H9 (cell line): ENCODE results near the gene ZNF658. TPM values are rescaled to one million over a fixed set of nuclear protein-coding genes. Genes with fewer than 3 reads are reported as not detected.
"Not testable (repeated sequence)": the region's sequence is repeated elsewhere in the genome, so short reads cannot be mapped to it uniquely, and the experiment has no call there.

Experiments used
- DNase-seq: peaks from one replicate; pipeline ENCODE4 v3.0.0-alpha.2; 2017
- H2AFZ ChIP-seq: one replicate; pipeline ENCODE4 v1.6.1; 2013; ENCODE audit warnings: mild to moderate bottlenecking, low read length, control low read depth, moderate library complexity
- H2AK5ac ChIP-seq: 2 replicates; pipeline ENCODE4 v1.6.1; 2013; ENCODE audit warnings: low read length, control low read depth, mixed read lengths; ENCODE audit not compliant: insufficient read length
- H2BK120ac ChIP-seq: one replicate; pipeline ENCODE4 v1.6.1; 2013; ENCODE audit warnings: low read depth, mild to moderate bottlenecking, low read length, control low read depth, inconsistent platforms; ENCODE audit not compliant: poor library complexity, severe bottlenecking
- H2BK12ac ChIP-seq: 2 replicates; pipeline ENCODE4 v1.6.1; 2013; ENCODE audit warnings: low read length, control low read depth, mixed read lengths, low read depth; ENCODE audit not compliant: insufficient read length
- H2BK15ac ChIP-seq: 2 replicates; pipeline ENCODE4 v1.6.1; 2013; ENCODE audit warnings: low read depth, low read length, control low read depth
- H2BK20ac ChIP-seq: one replicate; pipeline ENCODE4 v1.6.1; 2013; ENCODE audit warnings: low read depth, mild to moderate bottlenecking, low read length, control low read depth, inconsistent platforms; ENCODE audit not compliant: poor library complexity, severe bottlenecking
- H2BK5ac ChIP-seq: 2 replicates; pipeline ENCODE4 v1.6.1; 2013; ENCODE audit warnings: low read length, control low read depth, mixed read lengths; ENCODE audit not compliant: insufficient read length
- H3K14ac ChIP-seq: 2 replicates; pipeline ENCODE4 v1.6.1; 2013; ENCODE audit warnings: low read length, control low read depth; ENCODE audit not compliant: insufficient read depth
- H3K18ac ChIP-seq: 2 replicates; pipeline ENCODE4 v1.6.1; 2013; ENCODE audit warnings: low read depth, mild to moderate bottlenecking, mixed read lengths, low read length, control low read depth; ENCODE audit not compliant: insufficient read length
- H3K23ac ChIP-seq: 2 replicates; pipeline ENCODE4 v1.6.1; 2013; ENCODE audit warnings: low read length, control low read depth, mixed read lengths, low read depth; ENCODE audit not compliant: insufficient read length
- H3K23me2 ChIP-seq: 2 replicates; pipeline ENCODE4 v1.6.1; 2013; ENCODE audit warnings: low read depth, mild to moderate bottlenecking, mixed read lengths, low read length, control low read depth; ENCODE audit not compliant: insufficient read length, poor library complexity, severe bottlenecking
- H3K27ac ChIP-seq: 2 replicates; pipeline ENCODE4 v1.5.1; 2013; ENCODE audit warnings: low read length, control low read depth, mixed read lengths, low read depth; ENCODE audit not compliant: insufficient read length
- H3K27me3 ChIP-seq: 2 replicates; pipeline ENCODE4 v1.6.1; 2013; ENCODE audit warnings: low read length, control low read depth, inconsistent platforms; ENCODE audit not compliant: insufficient read depth
- H3K4ac ChIP-seq: 2 replicates; pipeline ENCODE4 v1.6.1; 2013; ENCODE audit warnings: low read depth, mild to moderate bottlenecking, control low read depth, inconsistent platforms, low read length, moderate library complexity
- H3K4me1 ChIP-seq: 2 replicates; pipeline ENCODE4 v1.6.1; 2013; ENCODE audit warnings: low read length, control low read depth, inconsistent platforms; ENCODE audit not compliant: insufficient read depth
- H3K4me2 ChIP-seq: 2 replicates; pipeline ENCODE4 v1.6.1; 2013; ENCODE audit warnings: low read length, control low read depth, mixed read lengths; ENCODE audit not compliant: insufficient read length, insufficient read depth
- H3K56ac ChIP-seq: 2 replicates; pipeline ENCODE4 v1.6.1; 2013; ENCODE audit warnings: low read depth, mild to moderate bottlenecking, mixed read lengths, low read length, control low read depth; ENCODE audit not compliant: insufficient read length
- H3K79me1 ChIP-seq: 2 replicates; pipeline ENCODE4 v1.6.1; 2013; ENCODE audit warnings: low read depth, mild to moderate bottlenecking, moderate library complexity, low read length, control low read depth, inconsistent platforms; ENCODE audit not compliant: insufficient read depth, poor library complexity, severe bottlenecking
- H3K79me2 ChIP-seq: 2 replicates; pipeline ENCODE4 v1.6.1; 2013; ENCODE audit warnings: low read length, control low read depth, inconsistent platforms; ENCODE audit not compliant: insufficient read depth
- H3K9ac ChIP-seq: 2 replicates; pipeline ENCODE4 v1.6.1; 2013; ENCODE audit warnings: low read length, control low read depth, mixed read lengths; ENCODE audit not compliant: insufficient read length; ENCODE audit errors: extremely low read depth
- H3K9me3 ChIP-seq: one replicate; pipeline ENCODE4 v1.6.1; 2013; ENCODE audit warnings: low read depth, low read length, inconsistent platforms; ENCODE audit not compliant: control insufficient read depth
- H3T11ph ChIP-seq: one replicate; pipeline ENCODE4 v1.6.1; 2013; ENCODE audit warnings: mild to moderate bottlenecking, low read length, control low read depth, inconsistent platforms
- H4K20me1 ChIP-seq: one replicate; pipeline ENCODE4 v1.6.1; 2013; ENCODE audit not compliant: control insufficient read depth, insufficient read length, insufficient read depth
- H4K5ac ChIP-seq: 2 replicates; pipeline ENCODE4 v1.6.1; 2013; ENCODE audit warnings: low read depth, mild to moderate bottlenecking, mixed read lengths, low read length, control low read depth; ENCODE audit not compliant: insufficient read length
- H4K8ac ChIP-seq: replicated peaks from 2 replicates; pipeline ENCODE4 v1.6.1; 2013; ENCODE audit warnings: low read length, control low read depth, mixed read lengths, low read depth; ENCODE audit not compliant: insufficient read length
- H4K91ac ChIP-seq: 2 replicates; pipeline ENCODE4 v1.6.1; 2013; ENCODE audit warnings: low read depth, mild to moderate bottlenecking, moderate library complexity, mixed read lengths, low read length, control low read depth; ENCODE audit not compliant: insufficient read length
- H3K27ac Mint-ChIP-seq, 3 experiments: 2 replicates in 2 of 3; 3 replicates in 1 of 3; pipeline ENCODE4 v1.8.0; 2020 to 2021; ENCODE audit warnings: mixed read lengths in 3 of 3, mild to moderate bottlenecking in 1 of 3, moderate library complexity in 1 of 3
- H3K27me3 Mint-ChIP-seq: 2 replicates; pipeline ENCODE4 v1.8.0; 2021; ENCODE audit warnings: low read depth, mild to moderate bottlenecking, moderate library complexity, mixed read lengths
- H3K36me3 Mint-ChIP-seq, 3 experiments: 2 replicates in 2 of 3; 3 replicates in 1 of 3; pipeline ENCODE4 v1.8.0; 2020 to 2021; ENCODE audit warnings: low read depth in 3 of 3, mixed read lengths in 3 of 3; ENCODE audit not compliant: insufficient read depth in 1 of 3
- H3K4me1 Mint-ChIP-seq, 2 experiments: 2 replicates each; pipeline ENCODE4 v1.8.0; 2020; ENCODE audit warnings: mixed read lengths in 2 of 2
- H3K4me3 Mint-ChIP-seq, 2 experiments: 2 replicates in 1 of 2; 3 replicates in 1 of 2; pipeline ENCODE4 v1.8.0; 2020 to 2021; ENCODE audit warnings: mild to moderate bottlenecking in 2 of 2, mixed read lengths in 2 of 2, moderate library complexity in 1 of 2
- H3K9me3 Mint-ChIP-seq, 2 experiments: 2 replicates in 1 of 2; 3 replicates in 1 of 2; pipeline ENCODE4 v1.8.0; 2020; ENCODE audit warnings: mild to moderate bottlenecking in 2 of 2, mixed read lengths in 2 of 2, moderate library complexity in 1 of 2
- WGBS: extraction: QIAGEN DNeasy Blood & Tissue Kit; methylation state at CpG from one replicate; pipeline ENCODE4 v1.1.7; 2013; ENCODE audit warnings: missing lambda C conversion rate, low lambda C conversion rate, mixed read lengths; ENCODE audit not compliant: insufficient read length; ENCODE audit errors: extremely low coverage; 5-methylcytosine and 5-hydroxymethylcytosine counted together
- total RNA-seq: library from RNA; stranded (reverse); gene quantifications from 2 replicates; pipeline ENCODE4 v1.2.1, GENCODE V29; 2021

ZNF658 gene
- total RNA-seq, 1 experiment from 2014 or later = 3.6 TPM

- not testable (repeated sequence) for H2BK12ac ChIP-seq, H3K4me1 Mint-ChIP-seq, H3K23me2 ChIP-seq, H4K91ac ChIP-seq, H2BK5ac ChIP-seq, H3K27ac ChIP-seq, H3K9ac ChIP-seq, H3K27ac Mint-ChIP-seq, H2BK20ac ChIP-seq, H3K9me3 ChIP-seq, H3K14ac ChIP-seq, H3K4me1 ChIP-seq, H4K20me1 ChIP-seq, DNase-seq, H3K27me3 Mint-ChIP-seq, H3K4me2 ChIP-seq, H2BK15ac ChIP-seq, H3T11ph ChIP-seq, H2BK120ac ChIP-seq, H3K4ac ChIP-seq, H3K4me3 Mint-ChIP-seq, H3K9me3 Mint-ChIP-seq, H3K23ac ChIP-seq, H4K5ac ChIP-seq, H3K27me3 ChIP-seq, H3K18ac ChIP-seq, H3K56ac ChIP-seq, H4K8ac ChIP-seq, H3K79me1 ChIP-seq, H2AK5ac ChIP-seq, H2AFZ ChIP-seq, H3K79me2 ChIP-seq
- WGBS = no CpG with 5 or more reads among the region's 4 CpGs
- peaks cover 9 to 16% (median 13%) of the 10 kb centered on the region in 3 experiments for H3K36me3 Mint-ChIP-seq
Observed at GRCh38 chr9:66920072-66920471, 19.5 kb downstream of the ZNF658 start.

- not testable (repeated sequence) for H3K9me3 ChIP-seq, H3K27ac Mint-ChIP-seq, H3K4me3 Mint-ChIP-seq, H3K4ac ChIP-seq, H3K4me2 ChIP-seq, H4K5ac ChIP-seq, H3K9me3 Mint-ChIP-seq, H2BK15ac ChIP-seq, H3K23me2 ChIP-seq, H3K23ac ChIP-seq, H2BK12ac ChIP-seq, H3K79me2 ChIP-seq, H2BK120ac ChIP-seq, H2AK5ac ChIP-seq, H3K27me3 ChIP-seq, H3K9ac ChIP-seq, H3T11ph ChIP-seq, H4K20me1 ChIP-seq, H3K27me3 Mint-ChIP-seq, H3K18ac ChIP-seq, H3K36me3 Mint-ChIP-seq, H3K14ac ChIP-seq, DNase-seq, H3K56ac ChIP-seq, H4K8ac ChIP-seq, H4K91ac ChIP-seq, H3K4me1 Mint-ChIP-seq, H2AFZ ChIP-seq, H3K4me1 ChIP-seq, H3K79me1 ChIP-seq, H2BK5ac ChIP-seq, H3K27ac ChIP-seq, H2BK20ac ChIP-seq
- no CpG with 5 or more reads among the region's 1 CpG for WGBS
Observed at GRCh38 chr9:66936194-66936870, 35.8 kb downstream of the ZNF658 start.
